ENCODE results near the gene MRPL34. TPM values are rescaled to one million over a fixed set of nuclear protein-coding genes. Genes with fewer than 3 reads are reported as not detected.

The MRPL34 gene
- total RNA-seq, 4 donors from 2014 or later: 95.0 to 175 (median 113) TPM

GRCh38 chr19:17296976-17297375, 8.7 kb upstream of the MRPL34 start:
- Histone ChIP-seq H3K9me3 (no peaks in the 10 kb centered on the region), H3K27ac (no peak overlapping the region), H3K4me3 (no peak overlapping the region), H3K36me3 (peaks cover 0 to 47% of the 10 kb centered on the region in 2 donors), H3K4me1 (peaks cover 0 to 46% (median 7%) of the 10 kb centered on the region in 3 donors), H3K27me3 (no peaks in the 10 kb centered on the region)
- TF ChIP-seq POLR2A (IDR thresholded peaks at IDR 0.05) (no peak), EP300 (IDR thresholded peaks at IDR 0.05) (no peak), CTCF (IDR thresholded peaks at IDR 0.05) (no peak), POLR2AphosphoS5 (IDR thresholded peaks at IDR 0.05) (no peak)
- WGBS, 2 donors (ENCODE audit: low coverage in 1 of 2): 77 to 87% methylated on average over 6 of the region's 6 CpGs
- ATAC-seq: no peak

- Histone ChIP-seq H3K27me3 (no peaks in the 10 kb centered on the region), H3K27ac (no peak overlapping the region), H3K4me1 (peaks cover 0 to 58% (median 28%) of the 10 kb centered on the region in 3 donors), H3K9me3 (no peaks in the 10 kb centered on the region), H3K4me3 (no peak overlapping the region), H3K36me3 (peaks cover 0 to 35% of the 10 kb centered on the region in 2 donors)
- no peak for ATAC-seq
- 100% methylated on average over 1 of the region's 51 CpGs; no CpG with 5 or more reads in 1 of the 2 donors for WGBS, 2 donors (ENCODE audit: low coverage in 1 of 2)
- TF ChIP-seq EP300 (IDR thresholded peaks at IDR 0.05) (no peak), CTCF (IDR thresholded peaks at IDR 0.05) (no peak), POLR2A (IDR thresholded peaks at IDR 0.05) (no peak), POLR2AphosphoS5 (IDR thresholded peaks at IDR 0.05) (no peak)
Measured at GRCh38 chr19:17300992-17301619, 4.6 kb upstream of the MRPL34 start.

- no peak for ATAC-seq
- TF ChIP-seq EP300 (IDR thresholded peaks at IDR 0.05) (no peak), POLR2A (IDR thresholded peaks at IDR 0.05) (no peak), CTCF (IDR thresholded peaks at IDR 0.05) (no peak), POLR2AphosphoS5 (IDR thresholded peaks at IDR 0.05) (no peak)
- H3K27me3 ChIP-seq: no peaks in the 10 kb centered on the region
- peak overlapping the region; percentile 52 to 94 (median 91) for H3K27ac ChIP-seq
- H3K36me3 ChIP-seq: peaks cover 0 to 27% of the 10 kb centered on the region in 2 donors
- H3K4me3 ChIP-seq: peak overlapping the region; percentile 64 to 72
- no peaks in the 10 kb centered on the region for H3K9me3 ChIP-seq
- peaks cover 0 to 72% (median 38%) of the 10 kb centered on the region in 3 donors for H3K4me1 ChIP-seq
- WGBS, 2 donors (ENCODE audit: low coverage in 1 of 2): 40% methylated on average over 1 of the region's 29 CpGs; no CpG with 5 or more reads in 1 of the 2 donors
Measured at GRCh38 chr19:17302391-17303166, 3.1 kb upstream of the MRPL34 start.

- H3K9me3 ChIP-seq: no peaks in the 10 kb centered on the region
- peaks cover 0 to 20% of the 10 kb centered on the region in 2 donors for H3K36me3 ChIP-seq
- H3K4me3 ChIP-seq: peak within 1 kb of the TSS; percentile 64 to 72
- 7% methylated on average over 2 of the region's 52 CpGs; no CpG with 5 or more reads in 1 of the 2 donors for WGBS, 2 donors (ENCODE audit: low coverage in 1 of 2)
- ATAC-seq: peak; percentile 90
- peak; percentile 32 to 51 for TF ChIP-seq POLR2A (IDR thresholded peaks at IDR 0.05)
- TF ChIP-seq EP300 (IDR thresholded peaks at IDR 0.05): no peak
- TF ChIP-seq CTCF (IDR thresholded peaks at IDR 0.05): peak in 3 of 4 experiments; percentile 66 to 93 (median 88)
- TF ChIP-seq POLR2AphosphoS5 (IDR thresholded peaks at IDR 0.05): peak; percentile 56
- peaks cover 0 to 80% (median 38%) of the 10 kb centered on the region in 3 donors for H3K4me1 ChIP-seq
- H3K27me3 ChIP-seq: no peaks in the 10 kb centered on the region
- peak within 1 kb of the TSS; percentile 52 to 94 (median 91) for H3K27ac ChIP-seq
Measured at GRCh38 chr19:17303167-17303939, 2.3 kb upstream of the MRPL34 start, which contains the start of gene ABHD8. Gene ABHD8 (minus strand): TSS chr19:17303425. CDS start chr19:17301616, 1,809 bp downstream.
